Measurements from ENCODE around the gene RC3H2. TPM values are rescaled to one million over a fixed set of nuclear protein-coding genes. Genes with fewer than 3 reads are reported as not detected.

RC3H2 gene
- total and polyA plus RNA-seq, 10 of the 15 experiments (the other 5 are each of a cell fraction or from before 2014, with no cell fraction given), result 7.2 to 25.5 (median 16.1) TPM

DNA sequence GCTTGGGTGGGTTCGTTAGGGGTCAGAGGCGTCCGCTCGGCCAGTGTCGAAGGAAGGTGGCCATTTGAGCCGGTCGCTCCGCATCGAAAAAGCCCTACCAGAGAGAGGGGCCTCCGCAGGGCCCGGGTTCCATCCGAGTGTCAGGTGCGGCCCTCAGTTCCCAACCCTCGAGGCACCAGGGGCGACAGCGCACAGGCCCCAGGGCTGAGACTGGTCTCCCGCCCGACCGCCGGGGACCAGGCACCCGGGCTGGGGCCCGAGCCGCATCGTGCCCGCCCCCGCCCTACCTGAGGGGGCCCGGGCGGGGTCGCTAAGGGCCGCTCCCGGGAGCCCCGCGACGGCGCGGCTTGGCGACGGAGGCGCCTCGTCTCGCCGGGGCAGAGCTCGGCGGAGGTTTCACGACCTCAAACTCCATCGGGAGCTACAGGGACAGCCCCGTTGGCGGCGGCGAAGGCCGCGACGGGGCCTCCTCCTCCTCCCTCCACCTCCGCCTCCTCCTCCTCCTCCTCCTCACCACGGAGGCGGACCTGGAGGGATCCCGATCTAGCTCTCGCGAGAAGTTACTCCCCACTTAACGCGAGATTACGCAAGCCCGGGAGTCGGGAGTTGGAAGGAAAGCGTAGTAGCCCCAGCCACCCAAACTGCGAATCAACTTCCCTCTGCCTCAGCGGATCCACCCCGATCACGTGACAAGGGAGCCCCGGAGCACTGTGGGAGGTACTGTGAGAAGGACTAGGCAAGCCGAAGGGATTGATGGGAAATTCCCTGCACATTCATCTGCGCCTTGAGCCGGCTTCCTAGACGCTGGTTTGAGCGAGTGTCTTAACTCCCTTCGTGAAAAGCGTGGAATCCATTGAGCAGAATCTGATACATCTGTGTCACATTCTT lies at the start of gene RC3H2 (continued):
- TF ChIP-seq EP300 (IDR thresholded peaks at IDR 0.05; ENCODE audit: borderline replicate concordance in 1 of 2, control insufficient read depth in 1 of 2, low read depth in 2 of 2, low read length in 2 of 2) (peak; percentile 31 to 38; a peak in 1 of 4 replicates), ZNF384 (IDR thresholded peaks at IDR 0.05; ENCODE audit: borderline replicate concordance, low read depth, low read length) (no peak), EZH2 (IDR thresholded peaks at IDR 0.05; ENCODE audit: borderline replicate concordance, control insufficient read depth, low read depth, low read length) (no peak), NFYA (IDR thresholded peaks at IDR 0.05; ENCODE audit: borderline replicate concordance, low read depth, low read length) (no peak), BHLHE40 (IDR thresholded peaks at IDR 0.05; ENCODE audit: borderline replicate concordance in 1 of 2, low read depth in 2 of 2, low read length in 1 of 2) (peak; percentile 85 to 95), CHD4 (IDR thresholded peaks at IDR 0.05) (no peak), PAX5 (IDR thresholded peaks at IDR 0.05; ENCODE audit: borderline replicate concordance, low read depth, low read length) (no peak), HCFC1 (IDR thresholded peaks at IDR 0.05; ENCODE audit: low read length) (peak; percentile 75), TCF3 (IDR thresholded peaks at IDR 0.05; ENCODE audit: borderline replicate concordance, insufficient read depth, low read depth, low read length) (0 out of 2 replicates have a peak, but pooled peaks have one; percentile 32), MYB (IDR thresholded peaks at IDR 0.05; ENCODE audit: borderline replicate concordance, low read depth, low read length) (no peak)
- TF ChIP-seq, protein P1, sequence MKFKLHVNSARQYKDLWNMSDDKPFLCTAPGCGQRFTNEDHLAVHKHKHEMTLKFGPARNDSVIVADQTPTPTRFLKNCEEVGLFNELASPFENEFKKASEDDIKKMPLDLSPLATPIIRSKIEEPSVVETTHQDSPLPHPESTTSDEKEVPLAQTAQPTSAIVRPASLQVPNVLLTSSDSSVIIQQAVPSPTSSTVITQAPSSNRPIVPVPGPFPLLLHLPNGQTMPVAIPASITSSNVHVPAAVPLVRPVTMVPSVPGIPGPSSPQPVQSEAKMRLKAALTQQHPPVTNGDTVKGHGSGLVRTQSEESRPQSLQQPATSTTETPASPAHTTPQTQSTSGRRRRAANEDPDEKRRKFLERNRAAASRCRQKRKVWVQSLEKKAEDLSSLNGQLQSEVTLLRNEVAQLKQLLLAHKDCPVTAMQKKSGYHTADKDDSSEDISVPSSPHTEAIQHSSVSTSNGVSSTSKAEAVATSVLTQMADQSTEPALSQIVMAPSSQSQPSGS (IDR thresholded peaks at IDR 0.05; ENCODE audit: low read length), result no peak
- TF ChIP-seq, protein P2, sequence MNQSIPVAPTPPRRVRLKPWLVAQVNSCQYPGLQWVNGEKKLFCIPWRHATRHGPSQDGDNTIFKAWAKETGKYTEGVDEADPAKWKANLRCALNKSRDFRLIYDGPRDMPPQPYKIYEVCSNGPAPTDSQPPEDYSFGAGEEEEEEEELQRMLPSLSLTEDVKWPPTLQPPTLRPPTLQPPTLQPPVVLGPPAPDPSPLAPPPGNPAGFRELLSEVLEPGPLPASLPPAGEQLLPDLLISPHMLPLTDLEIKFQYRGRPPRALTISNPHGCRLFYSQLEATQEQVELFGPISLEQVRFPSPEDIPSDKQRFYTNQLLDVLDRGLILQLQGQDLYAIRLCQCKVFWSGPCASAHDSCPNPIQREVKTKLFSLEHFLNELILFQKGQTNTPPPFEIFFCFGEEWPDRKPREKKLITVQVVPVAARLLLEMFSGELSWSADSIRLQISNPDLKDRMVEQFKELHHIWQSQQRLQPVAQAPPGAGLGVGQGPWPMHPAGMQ (IDR thresholded peaks at IDR 0.05; ENCODE audit: borderline replicate concordance), result peak; percentile 90
- TF ChIP-seq, protein P3, sequence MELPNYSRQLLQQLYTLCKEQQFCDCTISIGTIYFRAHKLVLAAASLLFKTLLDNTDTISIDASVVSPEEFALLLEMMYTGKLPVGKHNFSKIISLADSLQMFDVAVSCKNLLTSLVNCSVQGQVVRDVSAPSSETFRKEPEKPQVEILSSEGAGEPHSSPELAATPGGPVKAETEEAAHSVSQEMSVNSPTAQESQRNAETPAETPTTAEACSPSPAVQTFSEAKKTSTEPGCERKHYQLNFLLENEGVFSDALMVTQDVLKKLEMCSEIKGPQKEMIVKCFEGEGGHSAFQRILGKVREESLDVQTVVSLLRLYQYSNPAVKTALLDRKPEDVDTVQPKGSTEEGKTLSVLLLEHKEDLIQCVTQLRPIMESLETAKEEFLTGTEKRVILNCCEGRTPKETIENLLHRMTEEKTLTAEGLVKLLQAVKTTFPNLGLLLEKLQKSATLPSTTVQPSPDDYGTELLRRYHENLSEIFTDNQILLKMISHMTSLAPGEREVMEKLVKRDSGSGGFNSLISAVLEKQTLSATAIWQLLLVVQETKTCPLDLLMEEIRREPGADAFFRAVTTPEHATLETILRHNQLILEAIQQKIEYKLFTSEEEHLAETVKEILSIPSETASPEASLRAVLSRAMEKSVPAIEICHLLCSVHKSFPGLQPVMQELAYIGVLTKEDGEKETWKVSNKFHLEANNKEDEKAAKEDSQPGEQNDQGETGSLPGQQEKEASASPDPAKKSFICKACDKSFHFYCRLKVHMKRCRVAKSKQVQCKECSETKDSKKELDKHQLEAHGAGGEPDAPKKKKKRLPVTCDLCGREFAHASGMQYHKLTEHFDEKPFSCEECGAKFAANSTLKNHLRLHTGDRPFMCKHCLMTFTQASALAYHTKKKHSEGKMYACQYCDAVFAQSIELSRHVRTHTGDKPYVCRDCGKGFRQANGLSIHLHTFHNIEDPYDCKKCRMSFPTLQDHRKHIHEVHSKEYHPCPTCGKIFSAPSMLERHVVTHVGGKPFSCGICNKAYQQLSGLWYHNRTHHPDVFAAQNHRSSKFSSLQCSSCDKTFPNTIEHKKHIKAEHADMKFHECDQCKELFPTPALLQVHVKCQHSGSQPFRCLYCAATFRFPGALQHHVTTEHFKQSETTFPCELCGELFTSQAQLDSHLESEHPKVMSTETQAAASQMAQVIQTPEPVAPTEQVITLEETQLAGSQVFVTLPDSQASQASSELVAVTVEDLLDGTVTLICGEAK (IDR thresholded peaks at IDR 0.05; ENCODE audit: borderline replicate concordance), result peak; percentile 65
- TF ChIP-seq, protein P4, sequence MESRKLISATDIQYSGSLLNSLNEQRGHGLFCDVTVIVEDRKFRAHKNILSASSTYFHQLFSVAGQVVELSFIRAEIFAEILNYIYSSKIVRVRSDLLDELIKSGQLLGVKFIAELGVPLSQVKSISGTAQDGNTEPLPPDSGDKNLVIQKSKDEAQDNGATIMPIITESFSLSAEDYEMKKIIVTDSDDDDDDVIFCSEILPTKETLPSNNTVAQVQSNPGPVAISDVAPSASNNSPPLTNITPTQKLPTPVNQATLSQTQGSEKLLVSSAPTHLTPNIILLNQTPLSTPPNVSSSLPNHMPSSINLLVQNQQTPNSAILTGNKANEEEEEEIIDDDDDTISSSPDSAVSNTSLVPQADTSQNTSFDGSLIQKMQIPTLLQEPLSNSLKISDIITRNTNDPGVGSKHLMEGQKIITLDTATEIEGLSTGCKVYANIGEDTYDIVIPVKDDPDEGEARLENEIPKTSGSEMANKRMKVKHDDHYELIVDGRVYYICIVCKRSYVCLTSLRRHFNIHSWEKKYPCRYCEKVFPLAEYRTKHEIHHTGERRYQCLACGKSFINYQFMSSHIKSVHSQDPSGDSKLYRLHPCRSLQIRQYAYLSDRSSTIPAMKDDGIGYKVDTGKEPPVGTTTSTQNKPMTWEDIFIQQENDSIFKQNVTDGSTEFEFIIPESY (IDR thresholded peaks at IDR 0.05), result no peak
- TF ChIP-seq, protein P5, sequence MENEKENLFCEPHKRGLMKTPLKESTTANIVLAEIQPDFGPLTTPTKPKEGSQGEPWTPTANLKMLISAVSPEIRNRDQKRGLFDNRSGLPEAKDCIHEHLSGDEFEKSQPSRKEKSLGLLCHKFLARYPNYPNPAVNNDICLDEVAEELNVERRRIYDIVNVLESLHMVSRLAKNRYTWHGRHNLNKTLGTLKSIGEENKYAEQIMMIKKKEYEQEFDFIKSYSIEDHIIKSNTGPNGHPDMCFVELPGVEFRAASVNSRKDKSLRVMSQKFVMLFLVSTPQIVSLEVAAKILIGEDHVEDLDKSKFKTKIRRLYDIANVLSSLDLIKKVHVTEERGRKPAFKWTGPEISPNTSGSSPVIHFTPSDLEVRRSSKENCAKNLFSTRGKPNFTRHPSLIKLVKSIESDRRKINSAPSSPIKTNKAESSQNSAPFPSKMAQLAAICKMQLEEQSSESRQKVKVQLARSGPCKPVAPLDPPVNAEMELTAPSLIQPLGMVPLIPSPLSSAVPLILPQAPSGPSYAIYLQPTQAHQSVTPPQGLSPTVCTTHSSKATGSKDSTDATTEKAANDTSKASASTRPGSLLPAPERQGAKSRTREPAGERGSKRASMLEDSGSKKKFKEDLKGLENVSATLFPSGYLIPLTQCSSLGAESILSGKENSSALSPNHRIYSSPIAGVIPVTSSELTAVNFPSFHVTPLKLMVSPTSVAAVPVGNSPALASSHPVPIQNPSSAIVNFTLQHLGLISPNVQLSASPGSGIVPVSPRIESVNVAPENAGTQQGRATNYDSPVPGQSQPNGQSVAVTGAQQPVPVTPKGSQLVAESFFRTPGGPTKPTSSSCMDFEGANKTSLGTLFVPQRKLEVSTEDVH (IDR thresholded peaks at IDR 0.05; ENCODE audit: low read depth, partially characterized antibody), result peak; percentile 41
